HG02840 (cell line): ENCODE data around the gene WDPCP.
"Not testable (repeated sequence)": the region's sequence is repeated elsewhere in the genome, so short reads cannot be mapped to it uniquely, and the experiment has no call there.

Experiments
- ATAC-seq: cut with Tn5 transposase; IDR thresholded peaks from one replicate; pipeline ENCODE4 v1.9.1; 2021; ENCODE audit warnings: mild to moderate bottlenecking, moderate library complexity, moderate number of reproducible peaks; ENCODE audit not compliant: unreplicated experiment, low FRiP score

Gene WDPCP

DNA sequence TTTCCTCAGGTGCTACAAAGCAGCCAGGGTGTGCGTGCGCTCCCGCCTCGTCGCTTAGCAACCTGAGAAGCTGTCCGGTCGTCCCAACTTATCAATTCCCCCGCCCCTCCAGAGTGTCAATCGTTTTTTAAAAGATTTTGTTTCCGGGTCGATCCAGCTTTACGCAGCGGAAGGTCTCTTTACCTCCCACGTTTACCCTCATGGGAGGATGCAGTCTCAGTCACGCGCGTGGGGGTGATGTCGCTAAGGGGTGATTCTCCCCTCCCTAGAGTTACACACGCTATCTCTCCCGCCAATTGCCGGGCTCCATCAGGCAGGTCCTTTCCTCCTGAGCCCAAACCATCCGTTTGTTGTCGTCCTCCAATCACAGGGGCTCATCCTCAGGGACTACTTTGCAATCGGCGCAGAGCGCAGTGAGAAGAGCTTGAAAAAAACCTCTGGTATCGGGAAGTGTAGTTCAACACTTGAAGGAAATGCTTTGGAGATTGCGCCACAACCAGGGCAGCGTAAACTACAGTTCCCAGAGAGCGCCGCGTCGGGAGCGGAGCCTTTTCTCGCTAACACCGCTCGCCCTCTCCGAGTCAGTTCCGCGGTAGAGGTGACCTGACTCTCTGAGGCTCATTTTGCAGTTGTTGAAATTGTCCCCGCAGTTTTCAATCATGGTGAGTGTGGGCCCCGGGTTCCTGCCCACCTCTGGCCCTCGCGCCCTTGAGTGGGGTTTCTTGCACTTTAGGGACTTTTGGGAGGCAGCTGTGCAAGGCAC, at the start of gene WDPCP, which contains the start of gene MDH1:
WDPCP (minus strand) TSS at position 93 of the 763 bp plus-strand sequence. CDS start 206 bp downstream, outside the sequence.
MDH1 (plus strand) TSS at position 579 of the 763 bp plus-strand sequence; CDS start at position 660, 81 bp downstream.
- peak; percentile 86 for ATAC-seq

GRCh38 chr2:63632382-63632781, 44.1 kb upstream of the WDPCP start:
- ATAC-seq = no peak

DNA sequence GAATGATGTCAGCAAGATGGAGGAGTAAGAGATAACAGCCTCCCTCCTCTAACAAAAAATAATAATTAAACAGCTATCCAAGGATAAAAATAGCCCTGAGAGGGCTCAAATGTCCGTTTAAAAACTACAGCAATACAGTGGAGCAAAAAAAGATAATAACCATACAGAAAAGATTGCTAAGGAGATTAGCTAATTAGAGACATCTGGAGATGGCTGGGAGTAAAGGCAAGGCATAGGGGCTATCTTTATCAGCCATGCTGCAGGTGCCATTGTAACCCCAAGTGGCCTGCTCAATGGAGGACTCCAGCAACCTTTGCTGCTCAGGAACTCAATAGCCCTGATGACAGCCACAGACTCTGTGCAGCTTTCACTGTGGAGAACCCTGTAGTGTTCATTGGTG, 43.2 kb upstream of the WDPCP start:
- no peak for ATAC-seq

- ATAC-seq = no peak
These were observed 40.2 kb upstream of the WDPCP start for GRCh38 chr2:63628403-63628942.

GRCh38 chr2:63627866-63628265, 39.6 kb upstream of the WDPCP start:
- ATAC-seq = no peak

- ATAC-seq = not testable (repeated sequence)
These were observed 35.5 kb upstream of the WDPCP start for GRCh38 chr2:63623763-63624162.

GRCh38 chr2:63622751-63623150, 34.5 kb upstream of the WDPCP start:
- no peak for ATAC-seq

- ATAC-seq = no peak
These were observed 31.1 kb upstream of the WDPCP start for GRCh38 chr2:63619328-63619727.

GRCh38 chr2:63617366-63617765, 29.1 kb upstream of the WDPCP start:
- no peak for ATAC-seq

- ATAC-seq = no peak
These were observed 27.0 kb upstream of the WDPCP start for GRCh38 chr2:63614983-63615945.

DNA sequence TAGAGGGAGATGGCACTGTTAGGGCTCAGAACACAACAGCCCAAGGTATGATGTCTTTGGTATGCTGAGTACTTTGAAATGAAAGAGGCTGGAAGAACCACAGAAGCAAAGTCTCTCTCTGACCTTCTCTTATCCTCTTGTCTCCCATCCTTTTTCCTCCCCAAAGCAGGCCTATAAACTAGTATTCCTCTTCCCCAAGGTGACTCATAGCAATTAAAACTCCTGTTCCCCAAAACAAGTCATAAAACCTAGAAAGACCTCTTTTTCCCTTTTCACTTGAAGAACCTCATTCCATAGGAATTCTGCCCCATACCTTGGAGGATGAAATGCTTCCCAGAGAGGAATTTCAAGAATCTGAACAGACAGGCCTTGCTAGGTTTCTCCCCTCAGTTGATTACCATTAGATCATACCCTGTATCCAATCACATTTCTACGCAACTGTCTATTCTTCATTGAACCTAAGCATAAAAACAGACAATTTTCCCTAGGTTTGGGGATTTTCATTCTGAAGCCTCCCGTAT, 26.2 kb upstream of the WDPCP start:
- no peak for ATAC-seq

- no peak for ATAC-seq
These were observed 25.2 kb upstream of the WDPCP start for GRCh38 chr2:63613391-63613901.

- ATAC-seq = no peak
These were observed 22.2 kb upstream of the WDPCP start for GRCh38 chr2:63610525-63610924.

GRCh38 chr2:63608865-63609264, 20.6 kb upstream of the WDPCP start:
- ATAC-seq = not testable (repeated sequence)

- no peak for ATAC-seq
These were observed 16.4 kb upstream of the WDPCP start for GRCh38 chr2:63604666-63605065.

DNA sequence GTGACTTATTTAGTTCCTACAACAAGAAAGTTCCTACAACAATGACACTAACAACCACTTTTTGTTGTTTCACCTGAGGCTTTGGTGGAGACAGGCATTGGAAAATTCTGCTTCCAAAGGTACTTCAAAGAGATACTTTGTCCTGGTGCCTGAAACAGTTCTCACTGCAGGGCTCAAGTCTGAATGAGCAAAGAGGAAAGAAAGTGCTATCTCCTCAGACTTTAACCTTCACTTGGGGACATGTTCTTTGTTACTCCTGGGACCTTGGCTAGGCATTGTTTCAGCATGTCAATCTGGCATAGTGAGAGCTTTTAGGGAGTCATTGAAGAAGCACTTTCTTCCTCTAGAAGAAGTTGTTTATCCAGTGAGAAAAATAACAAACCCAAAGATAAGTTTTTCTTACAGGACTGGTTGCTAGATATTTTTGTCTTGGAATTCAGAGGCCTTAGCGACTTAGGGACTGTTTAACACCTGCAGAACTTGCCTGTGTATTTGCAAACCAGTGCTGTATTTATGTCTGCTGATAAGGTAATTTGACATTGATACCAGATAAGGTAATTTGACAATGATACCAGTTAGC, 12.7 kb upstream of the WDPCP start:
- no peak for ATAC-seq

GRCh38 chr2:63598981-63599380, 10.7 kb upstream of the WDPCP start:
- ATAC-seq = no peak

GRCh38 chr2:63596401-63596883, 8.2 kb upstream of the WDPCP start:
- ATAC-seq = no peak

DNA sequence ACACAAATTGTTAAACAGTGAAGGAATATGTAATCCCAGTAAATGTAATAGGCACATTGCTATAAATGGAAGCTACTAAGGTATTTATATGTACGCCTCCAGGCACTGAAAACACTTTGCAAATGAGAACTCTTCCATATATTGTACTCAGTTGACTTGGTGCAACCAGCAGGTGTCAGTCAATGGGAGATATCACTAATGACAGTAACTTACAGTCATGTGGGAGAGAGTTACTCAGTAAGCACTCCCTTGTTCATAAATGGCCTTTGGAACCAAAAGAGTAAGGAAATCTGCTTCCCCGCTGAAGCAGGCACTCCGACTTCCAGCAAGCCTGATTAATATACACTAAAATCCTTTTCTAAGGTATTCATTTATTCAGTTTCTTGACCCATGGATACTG, 6.4 kb upstream of the WDPCP start:
- no peak for ATAC-seq

- ATAC-seq = no peak
These were observed 3.4 kb upstream of the WDPCP start for GRCh38 chr2:63591566-63592175.
